Measurements from ENCODE around the gene TBC1D2B.
"Not testable (repeated sequence)": the region's sequence is repeated elsewhere in the genome, so short reads cannot be mapped to it uniquely, and the experiment has no call there.

The TBC1D2B gene

DNA sequence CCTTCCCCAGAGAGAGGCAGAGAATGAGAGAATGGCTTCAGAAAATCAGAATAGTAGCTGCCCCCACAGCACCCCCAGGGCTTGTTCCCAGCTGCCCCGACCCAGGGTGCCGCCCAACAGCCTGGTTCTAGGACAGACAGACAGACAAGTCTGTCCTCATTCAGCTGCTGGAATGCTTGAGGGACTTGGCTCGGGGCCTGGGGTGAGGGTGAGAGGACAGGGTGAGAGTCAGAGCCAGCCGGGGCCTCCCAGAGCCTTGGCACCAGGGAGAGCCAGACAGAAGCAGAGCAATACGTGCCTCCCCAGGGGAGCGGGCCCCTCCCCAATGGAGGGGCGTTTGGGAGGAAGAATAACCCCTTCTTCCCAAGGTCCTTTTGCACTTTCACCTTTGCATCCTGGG, 105.6 kb downstream of the TBC1D2B start:
- not testable (repeated sequence) for DNase-seq

DNA sequence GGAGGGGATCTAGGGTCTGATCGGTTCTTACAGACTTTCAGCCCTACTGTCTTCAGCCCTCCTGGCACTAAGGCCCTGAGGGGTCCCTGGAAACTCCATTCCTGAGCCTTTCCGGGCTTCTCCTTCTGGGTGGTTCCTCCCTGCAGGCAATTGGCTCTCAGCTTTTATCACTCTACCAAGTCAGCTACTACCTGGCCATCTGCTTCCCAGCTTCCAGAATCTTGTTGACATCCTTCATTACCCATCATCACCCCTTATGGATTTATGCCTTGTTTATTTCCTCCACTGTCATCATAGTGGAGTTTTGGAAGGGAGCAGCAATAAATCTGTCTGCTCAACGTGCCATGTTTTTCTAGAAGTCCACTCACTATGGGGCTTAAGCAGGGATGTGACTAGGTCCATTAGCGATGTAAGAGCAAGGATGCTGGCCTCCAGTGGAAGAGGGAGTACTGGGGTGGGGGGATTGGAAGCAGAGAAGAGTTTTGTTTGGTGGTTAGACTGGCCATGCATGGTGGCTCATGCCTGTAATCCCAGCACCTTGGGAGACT, 106.6 kb downstream of the TBC1D2B start:
- not testable (repeated sequence) for DNase-seq

DNA sequence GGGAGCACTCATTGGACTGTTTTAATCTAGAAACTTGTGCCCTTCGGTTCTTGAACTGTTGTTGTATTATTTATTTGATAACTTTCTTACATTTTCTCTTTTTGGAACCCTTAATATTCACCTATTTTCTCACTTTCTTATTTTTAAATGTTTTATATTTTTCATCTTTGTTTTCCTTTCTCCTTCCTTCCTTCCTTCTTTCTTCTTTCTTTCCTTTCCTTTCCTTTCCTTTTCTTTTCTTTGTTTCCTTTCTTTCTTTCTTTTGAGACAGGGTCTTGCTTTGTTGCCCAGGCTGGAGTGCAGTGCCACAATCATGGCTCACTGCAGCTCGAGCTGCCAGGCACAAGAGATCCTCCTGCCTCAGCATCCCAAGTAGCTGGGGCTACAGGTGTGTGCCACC, 108.5 kb downstream of the TBC1D2B start:
- DNase-seq = no peak

DNA sequence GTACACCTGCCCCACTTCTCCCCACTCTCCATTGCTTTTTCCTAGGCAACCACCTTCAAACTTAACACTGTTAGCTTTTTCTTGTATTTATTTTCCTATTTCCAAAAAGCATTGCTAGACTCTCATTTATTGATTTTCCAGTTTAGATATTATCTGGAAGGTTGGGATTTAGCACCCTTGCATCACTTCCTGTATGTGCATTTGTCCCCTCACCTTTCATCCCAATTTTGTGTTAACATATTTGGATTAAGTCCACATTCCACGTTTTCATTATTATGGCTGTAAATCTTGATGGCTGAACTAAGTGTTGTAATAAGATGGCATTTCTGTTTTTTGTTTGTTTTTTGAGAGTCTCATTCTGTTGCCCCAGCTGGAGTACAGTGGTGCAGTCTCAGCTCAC, 109.7 kb downstream of the TBC1D2B start:
- no peak for DNase-seq

DNA sequence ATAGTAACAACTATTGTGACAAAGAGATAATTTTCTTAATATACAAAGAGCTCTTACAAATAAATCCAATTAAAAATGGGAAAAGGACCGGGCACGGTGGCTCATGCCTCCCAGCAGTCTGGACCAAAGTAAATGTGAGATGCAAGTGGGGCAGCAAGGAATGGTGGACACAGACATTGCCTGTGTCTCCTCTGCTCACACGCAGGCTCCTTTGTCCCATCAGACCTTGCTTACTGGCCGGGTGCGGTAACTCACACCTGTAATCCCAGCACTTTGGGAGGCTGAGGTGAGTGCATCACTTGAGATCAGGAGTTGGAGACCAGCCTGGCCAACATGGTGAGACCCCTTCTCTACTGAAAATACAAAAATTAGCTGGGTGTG, 110.3 kb downstream of the TBC1D2B start:
- not testable (repeated sequence) for DNase-seq

DNA sequence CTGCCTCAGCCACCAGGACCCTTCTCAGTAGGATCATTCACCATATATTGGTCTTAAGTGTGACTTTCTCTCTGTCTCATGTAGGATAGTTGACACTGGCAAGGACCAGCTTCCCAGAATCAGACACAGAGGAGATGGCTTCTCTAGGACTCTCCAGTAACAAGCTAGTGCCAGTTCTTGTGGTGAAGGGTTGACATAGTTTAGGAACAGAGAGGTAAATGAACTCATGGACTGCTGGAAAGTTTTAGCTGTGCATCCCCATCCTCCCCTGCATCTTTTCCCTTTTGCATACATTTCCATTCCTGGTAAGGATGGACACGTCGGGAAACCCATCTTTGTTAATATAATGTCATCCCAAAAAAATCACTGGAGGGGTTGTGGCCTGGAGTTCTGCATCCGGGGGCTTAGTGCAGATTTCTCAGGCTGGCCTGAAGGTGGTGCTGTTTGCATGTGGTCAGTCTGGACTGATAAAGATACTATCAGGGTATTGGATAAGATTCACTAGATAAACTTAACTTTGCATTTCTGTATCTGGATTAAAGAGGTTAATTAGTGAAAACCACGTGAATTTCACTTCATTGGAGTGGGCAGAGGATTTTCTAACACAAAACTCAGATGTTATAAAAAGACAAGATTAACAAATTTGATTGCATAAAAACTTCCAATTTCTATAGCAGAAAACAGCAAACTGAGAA, 110.8 kb downstream of the TBC1D2B start:
- DNase-seq = no peak

DNA sequence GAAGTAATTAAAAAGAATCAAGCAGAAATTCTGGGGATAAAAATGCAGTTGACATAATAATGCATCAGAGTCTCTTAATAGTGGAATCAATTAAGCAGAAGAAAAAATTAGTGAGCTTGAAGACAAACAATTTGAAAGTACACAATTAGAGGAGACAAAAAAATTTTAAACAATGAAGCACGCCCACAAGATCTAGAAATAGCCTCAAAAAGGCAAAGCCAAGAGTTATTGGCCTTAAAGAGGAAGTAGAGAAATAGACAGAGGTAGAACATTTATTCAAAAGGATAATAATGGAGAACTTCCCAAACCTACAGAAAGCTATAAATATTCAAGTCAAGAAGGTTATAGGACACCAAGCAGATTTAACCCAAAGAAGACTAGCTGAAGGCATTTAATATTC, 113.3 kb downstream of the TBC1D2B start:
- DNase-seq = no peak

DNA sequence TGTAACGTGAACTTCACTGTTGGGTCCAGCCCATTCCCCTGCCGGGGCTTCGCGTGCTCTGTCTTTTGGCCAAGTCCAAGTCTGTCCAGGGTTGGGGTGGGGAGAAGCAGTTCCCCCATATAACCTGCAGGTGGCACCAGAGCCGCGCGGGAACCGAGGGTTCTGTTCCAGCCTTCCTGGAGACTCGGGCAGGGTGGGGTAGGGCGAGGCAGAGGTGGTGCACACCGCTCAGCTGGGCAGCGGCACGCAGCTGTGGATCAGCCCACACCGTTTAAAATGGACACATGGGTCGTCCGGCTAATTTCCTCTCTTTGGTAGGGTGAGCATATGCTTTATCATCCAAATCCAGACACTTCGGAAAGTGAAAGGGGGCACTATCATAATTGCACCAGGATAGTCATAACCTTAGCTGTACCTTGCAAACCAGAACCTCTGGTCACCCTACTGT, 118.1 kb downstream of the TBC1D2B start:
- no peak for DNase-seq

DNA sequence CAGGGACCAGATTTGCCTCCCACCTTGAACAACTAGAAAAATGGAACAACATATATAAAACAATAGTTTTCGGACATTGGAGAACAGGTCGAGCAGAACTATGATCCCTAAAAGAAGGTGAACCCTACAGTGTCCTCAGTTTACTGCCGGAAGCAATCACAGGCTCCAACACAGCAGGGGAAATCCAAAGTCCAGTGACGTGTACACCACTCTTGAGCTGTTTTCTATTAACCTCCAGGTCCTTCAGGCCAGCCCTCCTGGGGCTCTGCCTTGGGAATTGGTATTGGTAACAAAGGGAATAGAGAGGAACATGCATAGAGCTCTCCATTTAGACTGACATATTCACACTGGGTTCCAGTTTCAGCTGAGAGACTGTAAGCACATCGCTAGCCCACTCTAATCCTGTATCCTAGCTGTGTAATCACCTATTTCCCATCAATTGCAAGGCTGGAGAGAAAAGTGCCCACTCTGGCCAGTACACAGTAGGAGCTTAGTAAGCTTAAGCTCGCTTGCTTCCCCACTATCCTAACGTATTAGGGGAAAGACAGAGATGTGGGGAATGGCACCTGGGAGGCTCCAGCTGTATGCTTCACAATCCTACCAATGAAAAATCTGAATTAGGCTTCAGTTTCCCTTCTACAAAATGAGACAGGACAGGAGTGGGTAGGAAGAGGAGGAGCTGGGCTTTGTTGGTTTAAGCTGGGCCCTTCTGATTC, 118.6 kb downstream of the TBC1D2B start:
- not testable (repeated sequence) for DNase-seq

DNA sequence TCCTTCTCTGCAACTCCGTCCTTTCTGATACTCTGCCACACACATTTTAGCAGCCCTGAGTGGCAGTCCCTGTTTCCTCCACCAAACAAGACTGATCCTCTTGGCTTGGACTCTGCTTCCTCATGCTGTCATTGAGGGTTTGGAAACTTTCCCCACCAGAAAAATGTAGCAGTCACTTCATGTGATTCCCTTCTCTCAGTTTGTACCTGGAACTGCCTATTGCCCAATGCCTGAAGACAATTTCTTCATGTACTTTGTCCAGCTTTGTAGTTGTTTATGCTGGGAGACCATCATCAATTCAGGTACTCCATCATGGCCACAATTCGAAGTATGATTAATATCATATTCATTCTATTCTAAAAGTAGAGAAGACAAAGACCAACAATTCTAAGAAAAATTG, 119.5 kb downstream of the TBC1D2B start:
- not testable (repeated sequence) for DNase-seq

DNA sequence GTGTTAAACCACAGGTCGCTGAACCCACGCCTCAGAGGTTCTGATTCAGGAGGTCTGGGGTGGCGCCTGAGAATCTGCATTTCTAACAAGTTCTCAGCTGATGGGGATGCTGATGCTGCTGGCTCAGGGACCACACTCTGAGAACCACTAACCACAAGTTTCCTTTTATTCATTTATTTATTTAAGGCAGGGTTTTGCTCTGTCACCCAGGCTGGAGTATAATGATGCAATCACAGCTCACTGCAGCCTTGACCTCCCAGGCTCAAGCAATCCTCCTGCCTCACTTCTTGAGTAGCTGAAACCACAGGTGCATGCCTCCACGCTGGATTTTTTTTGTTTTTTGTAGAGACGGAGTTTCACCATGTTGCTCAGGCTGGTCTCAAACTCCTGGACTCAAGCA, 123.6 kb downstream of the TBC1D2B start:
- DNase-seq = not testable (repeated sequence)

DNA sequence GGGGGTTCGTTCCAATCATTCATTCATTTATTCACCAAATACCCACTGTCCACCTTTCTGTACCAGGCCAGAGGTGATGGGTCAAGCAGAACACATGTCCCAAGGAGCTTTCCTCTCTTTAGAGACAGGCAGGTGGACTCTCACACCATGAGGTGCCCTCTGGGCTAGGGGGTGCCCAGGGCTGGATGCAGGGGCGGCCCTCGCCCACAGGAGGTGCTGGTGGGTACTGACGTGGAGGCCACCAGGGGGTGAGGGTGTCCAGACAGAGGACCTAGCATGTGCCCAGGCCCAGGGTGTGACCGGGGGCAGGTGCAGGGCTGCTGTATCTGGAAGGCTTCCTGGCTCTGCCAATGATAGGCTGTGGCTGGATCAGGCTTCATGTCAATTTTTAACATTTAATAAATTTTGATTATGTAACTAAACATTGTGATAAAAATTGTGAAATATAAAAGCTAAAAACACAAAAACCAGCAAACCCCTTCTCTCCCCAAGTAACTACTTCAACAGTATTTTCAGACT, 124.5 kb downstream of the TBC1D2B start:
- not testable (repeated sequence) for DNase-seq

DNA sequence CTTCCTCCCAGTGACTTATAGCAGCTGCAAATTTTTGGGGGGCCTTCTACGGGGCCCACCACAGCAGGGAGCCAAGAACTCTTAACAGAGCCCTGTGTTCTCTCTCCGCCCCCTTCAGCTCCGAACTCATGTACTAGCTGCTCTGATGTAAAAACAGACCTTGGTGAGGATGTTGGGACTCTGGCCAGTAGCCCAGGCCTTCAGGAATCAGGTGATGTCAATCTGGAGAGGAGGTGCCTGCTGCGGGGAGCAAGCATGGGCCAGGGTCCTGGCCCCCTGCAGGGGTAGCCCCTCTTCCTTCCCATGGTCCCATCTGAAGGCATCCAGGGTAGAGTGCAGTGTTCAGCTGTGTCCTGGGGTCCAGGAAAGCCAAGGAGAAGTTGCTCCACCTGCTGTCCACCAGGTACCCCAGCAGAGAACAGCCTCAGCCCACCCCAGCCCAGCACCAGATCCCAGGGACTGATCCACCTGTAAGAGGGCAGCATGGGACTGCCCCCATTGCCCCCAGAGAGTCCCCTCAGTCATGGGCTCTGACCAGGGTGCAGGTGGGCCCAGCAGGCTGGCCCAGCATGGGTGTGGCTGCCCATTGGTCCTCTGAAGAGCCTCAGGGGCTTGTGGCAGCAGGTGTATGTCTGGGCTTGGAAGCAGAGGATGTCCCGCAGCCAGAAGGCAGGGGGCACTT, 126.3 kb downstream of the TBC1D2B start:
- DNase-seq = not testable (repeated sequence)

DNA sequence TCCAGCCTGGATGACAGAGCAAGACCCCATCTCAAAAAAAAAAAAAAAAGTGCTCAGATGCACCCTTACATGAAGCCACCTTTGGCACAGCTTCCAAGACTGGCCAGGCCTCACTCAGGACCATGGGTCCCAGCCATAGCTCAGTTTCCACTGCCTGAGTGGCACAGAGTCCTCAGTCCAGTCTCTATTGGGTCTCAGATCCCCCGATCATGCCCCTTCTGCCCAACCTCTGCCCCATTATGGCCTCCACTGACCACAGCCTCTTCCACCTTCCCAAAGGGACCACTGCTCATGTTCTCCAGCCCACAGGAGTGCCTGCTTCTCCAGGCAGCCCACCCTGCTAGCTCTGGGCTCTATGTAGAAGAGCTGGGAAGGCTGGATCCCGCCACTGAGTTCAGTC, 127.0 kb downstream of the TBC1D2B start:
- DNase-seq = not testable (repeated sequence)

DNA sequence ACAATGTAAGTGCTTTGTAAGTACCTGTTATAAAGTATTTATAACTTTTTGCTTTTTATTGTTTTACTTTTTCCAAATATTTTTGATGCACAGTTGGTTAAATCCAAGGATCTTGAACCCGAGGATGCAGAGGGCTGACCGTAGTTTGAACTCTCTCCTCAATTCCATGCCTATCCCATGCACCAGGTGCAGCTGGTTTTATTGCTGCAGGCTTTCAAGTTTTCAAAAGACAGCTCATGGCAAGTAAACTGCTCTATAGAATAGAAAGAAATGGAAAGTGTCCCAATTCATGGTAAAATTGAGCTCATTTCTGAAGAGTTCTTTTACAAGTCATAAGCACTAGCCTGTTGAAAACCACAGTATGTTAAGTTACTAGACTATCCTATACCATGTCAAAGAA, 131.9 kb downstream of the TBC1D2B start:
- no peak for DNase-seq
